Measurements from ENCODE around the gene NTM.

NTM gene

GRCh38 chr11:131893103-131893890, 522.9 kb downstream of the NTM start:
- H3K4me3 ChIP-seq (ENCODE audit: low read length) = no peak overlapping the region
- no peak for TF ChIP-seq CTCF (conservative IDR thresholded peaks at IDR 0.05; ENCODE audit: low read depth, low read length)
- DNase-seq (ENCODE audit: low read depth) = no peak

GRCh38 chr11:131893988-131894387, 523.6 kb downstream of the NTM start:
- no peak for TF ChIP-seq CTCF (conservative IDR thresholded peaks at IDR 0.05; ENCODE audit: low read depth, low read length)
- no peak for DNase-seq (ENCODE audit: low read depth)

GRCh38 chr11:131894615-131895544, 524.5 kb downstream of the NTM start:
- no peak for DNase-seq (ENCODE audit: low read depth)
- TF ChIP-seq CTCF (conservative IDR thresholded peaks at IDR 0.05; ENCODE audit: low read depth, low read length) = no peak
- no peak overlapping the region for H3K4me3 ChIP-seq (ENCODE audit: low read length)

More at GRCh38 chr11:131893988-131894387, 523.6 kb downstream of the NTM start:
- no peak overlapping the region for H3K4me3 ChIP-seq (ENCODE audit: low read length)

GRCh38 chr11:131895865-131896264, 525.5 kb downstream of the NTM start:
- DNase-seq (ENCODE audit: low read depth) = no peak
- TF ChIP-seq CTCF (conservative IDR thresholded peaks at IDR 0.05; ENCODE audit: low read depth, low read length) = no peak
- no peak overlapping the region for H3K4me3 ChIP-seq (ENCODE audit: low read length)

- H3K4me3 ChIP-seq (ENCODE audit: low read length) = no peak overlapping the region
- TF ChIP-seq CTCF (conservative IDR thresholded peaks at IDR 0.05; ENCODE audit: low read depth, low read length) = no peak
Observed at GRCh38 chr11:131896978-131897615, 526.7 kb downstream of the NTM start.

GRCh38 chr11:131897956-131898355, 527.5 kb downstream of the NTM start:
- no peak overlapping the region for H3K4me3 ChIP-seq (ENCODE audit: low read length)
- no peak for TF ChIP-seq CTCF (conservative IDR thresholded peaks at IDR 0.05; ENCODE audit: low read depth, low read length)
- DNase-seq (ENCODE audit: low read depth) = no peak

More at GRCh38 chr11:131896978-131897615, 526.7 kb downstream of the NTM start:
- DNase-seq (ENCODE audit: low read depth) = no peak
